Measurements from ENCODE around the gene FOXP1.

GRCh38 chr3:71369701-71370391, 213.7 kb downstream of the FOXP1 start:
- no peak for TF ChIP-seq EZH2phosphoT487 (IDR thresholded peaks at IDR 0.05; ENCODE audit: borderline replicate concordance, low read length)
- TF ChIP-seq CTCF (IDR thresholded peaks at IDR 0.05; ENCODE audit: low read depth, low read length, poor library complexity, severe bottlenecking): no peak
